Measurements from ENCODE around the gene PVALB.
"Not testable (repeated sequence)": the region's sequence is repeated elsewhere in the genome, so short reads cannot be mapped to it uniquely, and the experiment has no call there.

PVALB gene

DNA sequence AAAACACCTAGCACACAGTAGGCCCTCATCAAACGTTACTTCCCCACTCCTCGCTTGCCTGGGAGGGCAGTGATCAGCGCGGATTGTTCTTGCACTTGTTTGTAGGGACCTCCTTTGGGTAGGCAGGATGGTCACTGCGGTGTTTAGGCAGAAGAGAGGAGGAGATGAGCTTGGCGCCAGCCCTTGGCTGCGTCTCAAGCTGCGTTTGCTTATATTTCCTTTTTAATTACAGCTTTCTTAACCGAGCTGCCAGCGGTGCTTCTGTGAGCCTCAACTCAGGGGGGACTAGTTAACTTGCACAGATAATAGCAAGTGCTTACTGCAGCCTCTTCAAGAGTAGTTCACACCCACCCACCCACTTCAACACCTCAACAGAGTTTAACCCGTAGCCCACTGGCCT, 56.0 kb downstream of the PVALB start:
- H3K9me3 ChIP-seq (ENCODE audit: control insufficient read depth in 2 of 2, low read length in 2 of 2) = no peaks in the 10 kb centered on the region
- no peak overlapping the region for H3K9ac ChIP-seq (ENCODE audit: low read depth in 1 of 2, low read length in 2 of 2)
- H3K36me3 ChIP-seq (ENCODE audit: control insufficient read depth in 2 of 2, insufficient read depth in 2 of 2, low read length in 2 of 2) = peaks cover 3 to 8% of the 10 kb centered on the region in 2 donors
- no peak overlapping the region for H3K27ac ChIP-seq (ENCODE audit: low read depth in 2 of 2, low read length in 2 of 2)
- no peak overlapping the region for H3K4me3 ChIP-seq (ENCODE audit: low read length in 2 of 2)
- no peaks in the 10 kb centered on the region for H3K4me1 ChIP-seq (ENCODE audit: control insufficient read depth in 2 of 2, insufficient read depth in 2 of 2, low read length in 2 of 2)
- no peaks in the 10 kb centered on the region for H3K27me3 ChIP-seq (ENCODE audit: control insufficient read depth in 2 of 2, insufficient read depth in 2 of 2, low read length in 2 of 2)

DNA sequence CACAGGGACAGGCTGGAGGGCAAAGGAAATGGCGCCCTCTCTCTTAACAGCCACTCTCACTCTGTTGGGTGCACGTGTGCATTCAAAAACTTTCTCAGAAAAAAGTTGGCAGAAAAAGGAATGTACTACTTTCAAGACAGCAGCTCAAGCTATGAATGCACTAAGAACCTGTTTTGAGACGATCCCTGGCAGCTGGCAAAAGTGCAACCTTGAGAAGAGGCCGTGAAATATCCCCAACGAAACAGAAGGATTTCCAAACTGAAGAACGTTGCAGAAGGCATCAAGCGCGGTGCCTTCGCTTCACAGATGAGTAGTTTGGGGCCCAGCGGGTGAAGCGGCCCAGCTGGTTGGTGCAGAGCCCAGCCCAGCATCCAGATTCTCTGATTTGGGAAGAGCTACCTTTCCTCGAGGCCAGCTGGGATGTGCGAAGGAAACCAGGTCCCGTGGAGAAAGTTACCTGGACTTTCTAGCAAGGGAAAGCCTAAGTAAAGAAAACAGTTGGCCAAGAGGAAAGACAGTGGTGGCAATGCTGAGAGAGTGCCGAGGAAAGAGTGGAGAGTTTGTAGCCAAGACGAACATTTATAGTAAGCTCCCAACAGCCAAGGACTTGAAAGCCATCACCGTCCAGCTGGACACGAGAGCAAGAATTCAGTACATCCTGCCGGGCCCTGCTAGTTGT, 57.2 kb downstream of the PVALB start:
- no peak overlapping the region for H3K27ac ChIP-seq (ENCODE audit: low read depth in 2 of 2, low read length in 2 of 2)
- peaks cover 0 to 2% of the 10 kb centered on the region in 2 donors for H3K36me3 ChIP-seq (ENCODE audit: control insufficient read depth in 2 of 2, insufficient read depth in 2 of 2, low read length in 2 of 2)
- H3K9me3 ChIP-seq (ENCODE audit: control insufficient read depth in 2 of 2, low read length in 2 of 2) = no peaks in the 10 kb centered on the region
- H3K27me3 ChIP-seq (ENCODE audit: control insufficient read depth in 2 of 2, insufficient read depth in 2 of 2, low read length in 2 of 2) = peaks cover 0 to 2% of the 10 kb centered on the region in 2 donors
- no peak overlapping the region for H3K4me3 ChIP-seq (ENCODE audit: low read length in 2 of 2)
- H3K9ac ChIP-seq (ENCODE audit: low read depth in 1 of 2, low read length in 2 of 2) = no peak overlapping the region
- H3K4me1 ChIP-seq (ENCODE audit: control insufficient read depth in 2 of 2, insufficient read depth in 2 of 2, low read length in 2 of 2) = no peaks in the 10 kb centered on the region

DNA sequence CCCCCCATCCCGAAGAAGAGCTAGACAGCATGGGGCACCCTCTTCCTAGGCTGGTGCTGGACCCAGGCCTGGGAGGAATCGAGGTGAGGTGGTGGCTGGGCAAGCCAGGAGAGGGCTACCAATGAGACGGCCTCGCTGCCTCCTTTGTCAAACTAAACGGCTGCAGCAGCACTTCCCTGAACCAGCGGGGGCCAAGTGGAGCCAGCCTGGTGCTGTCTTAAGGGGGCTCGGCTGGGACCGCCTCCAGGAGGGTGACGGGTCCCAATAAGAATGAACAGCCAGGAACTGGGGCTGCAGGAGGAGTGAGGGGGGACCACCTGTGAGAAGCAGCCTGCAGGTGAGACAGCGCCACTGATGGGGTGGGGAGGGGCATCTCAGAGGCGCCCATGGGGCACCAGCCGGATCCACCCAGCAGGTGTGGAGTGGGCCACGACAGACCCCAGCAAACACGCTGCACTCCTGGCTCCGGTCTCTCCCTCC, 58.0 kb downstream of the PVALB start:
- Histone ChIP-seq H3K4me1 (ENCODE audit: control insufficient read depth in 2 of 2, insufficient read depth in 2 of 2, low read length in 2 of 2) (no peaks in the 10 kb centered on the region), H3K9ac (ENCODE audit: low read depth in 1 of 2, low read length in 2 of 2) (no peak overlapping the region), H3K27ac (ENCODE audit: low read depth in 2 of 2, low read length in 2 of 2) (no peak overlapping the region), H3K4me3 (ENCODE audit: low read length in 2 of 2) (no peak overlapping the region), H3K36me3 (ENCODE audit: control insufficient read depth in 2 of 2, insufficient read depth in 2 of 2, low read length in 2 of 2) (peaks cover 0 to 2% of the 10 kb centered on the region in 2 donors), H3K27me3 (ENCODE audit: control insufficient read depth in 2 of 2, insufficient read depth in 2 of 2, low read length in 2 of 2) (peaks cover 0 to 2% of the 10 kb centered on the region in 2 donors), H3K9me3 (ENCODE audit: control insufficient read depth in 2 of 2, low read length in 2 of 2) (no peaks in the 10 kb centered on the region)

DNA sequence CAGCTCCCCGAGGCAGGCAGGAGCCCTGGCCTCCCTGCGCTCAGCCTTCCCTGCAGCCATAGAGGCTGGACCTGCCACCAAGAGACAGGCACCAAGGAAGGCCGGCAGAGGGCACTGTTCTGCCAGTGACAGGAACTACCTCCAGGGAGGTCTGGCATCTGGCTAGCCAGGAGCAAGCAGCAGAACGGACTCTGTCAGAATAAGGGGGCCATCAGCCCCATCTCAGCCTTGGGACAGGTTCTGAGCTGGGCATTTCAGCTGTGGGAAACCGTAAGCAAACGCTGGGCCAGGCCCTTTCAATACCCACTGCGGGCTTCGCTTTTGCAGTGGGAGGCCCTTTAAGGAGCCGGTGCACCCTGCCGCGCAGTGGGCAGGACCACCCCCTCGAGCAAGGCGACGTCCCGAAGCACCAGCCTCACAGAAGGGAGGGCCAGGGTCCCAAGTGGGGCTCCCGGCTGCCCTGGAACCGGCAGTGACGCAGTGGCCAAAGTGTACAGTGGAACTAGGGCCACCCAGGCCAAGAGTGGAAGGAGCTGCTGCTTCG, 59.1 kb downstream of the PVALB start:
- H3K9me3 ChIP-seq (ENCODE audit: control insufficient read depth in 2 of 2, low read length in 2 of 2) = no peaks in the 10 kb centered on the region
- no peak overlapping the region for H3K9ac ChIP-seq (ENCODE audit: low read depth in 1 of 2, low read length in 2 of 2)
- no peaks in the 10 kb centered on the region for H3K4me1 ChIP-seq (ENCODE audit: control insufficient read depth in 2 of 2, insufficient read depth in 2 of 2, low read length in 2 of 2)
- peaks cover 0 to 7% of the 10 kb centered on the region in 2 donors for H3K27me3 ChIP-seq (ENCODE audit: control insufficient read depth in 2 of 2, insufficient read depth in 2 of 2, low read length in 2 of 2)
- no peak overlapping the region for H3K4me3 ChIP-seq (ENCODE audit: low read length in 2 of 2)
- peaks cover 0 to 2% of the 10 kb centered on the region in 2 donors for H3K36me3 ChIP-seq (ENCODE audit: control insufficient read depth in 2 of 2, insufficient read depth in 2 of 2, low read length in 2 of 2)
- H3K27ac ChIP-seq (ENCODE audit: low read depth in 2 of 2, low read length in 2 of 2) = no peak overlapping the region

DNA sequence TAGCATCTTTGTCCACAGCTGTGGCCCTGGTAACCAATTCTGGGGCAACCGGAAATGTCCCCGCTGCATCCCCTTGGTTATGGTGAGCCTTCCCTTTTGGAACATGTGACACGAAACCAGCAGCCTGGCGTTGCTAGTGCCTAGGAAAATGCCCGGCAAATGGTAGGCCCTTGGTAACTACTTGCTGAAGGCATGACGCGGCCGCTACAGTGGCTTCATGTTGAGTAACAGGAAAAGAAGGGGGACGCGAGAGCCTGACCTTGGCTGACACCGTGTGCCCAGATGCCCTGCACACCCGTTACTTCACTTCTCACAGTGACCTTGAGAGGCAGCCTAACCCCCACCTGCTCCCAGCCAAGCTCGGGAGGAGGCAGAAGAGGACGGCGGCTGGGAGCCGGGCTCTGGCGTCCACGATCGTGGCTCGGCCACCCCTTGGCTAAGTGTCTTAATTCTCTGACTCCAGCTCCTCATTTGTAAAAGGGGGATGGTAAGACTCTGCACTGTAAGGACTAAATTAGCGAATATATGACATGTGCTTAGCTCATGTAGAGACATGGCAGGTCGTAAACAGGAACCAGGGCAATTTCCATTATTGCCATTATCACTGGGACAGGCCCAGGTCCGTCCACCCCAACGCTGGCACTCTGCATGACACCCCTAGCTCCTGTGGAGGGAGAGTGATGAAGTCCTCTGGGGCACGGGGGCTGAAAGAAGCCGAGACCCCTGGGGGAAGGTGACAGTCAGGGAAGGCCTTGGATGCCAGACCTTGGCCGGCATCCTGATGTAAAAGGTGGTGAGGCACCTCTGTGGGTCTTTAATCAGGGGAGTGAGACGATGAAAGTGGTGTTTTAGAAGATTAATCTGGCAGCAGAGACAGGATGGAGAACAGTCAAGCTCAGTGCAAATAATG, 59.8 kb downstream of the PVALB start:
- H3K36me3 ChIP-seq (ENCODE audit: control insufficient read depth in 2 of 2, insufficient read depth in 2 of 2, low read length in 2 of 2) = no peaks in the 10 kb centered on the region
- peaks cover 3 to 7% of the 10 kb centered on the region in 2 donors for H3K27me3 ChIP-seq (ENCODE audit: control insufficient read depth in 2 of 2, insufficient read depth in 2 of 2, low read length in 2 of 2)
- no peaks in the 10 kb centered on the region for H3K4me1 ChIP-seq (ENCODE audit: control insufficient read depth in 2 of 2, insufficient read depth in 2 of 2, low read length in 2 of 2)
- no peak overlapping the region for H3K9ac ChIP-seq (ENCODE audit: low read depth in 1 of 2, low read length in 2 of 2)
- no peak overlapping the region for H3K27ac ChIP-seq (ENCODE audit: low read depth in 2 of 2, low read length in 2 of 2)
- no peak overlapping the region for H3K4me3 ChIP-seq (ENCODE audit: low read length in 2 of 2)
- H3K9me3 ChIP-seq (ENCODE audit: control insufficient read depth in 2 of 2, low read length in 2 of 2) = no peaks in the 10 kb centered on the region

DNA sequence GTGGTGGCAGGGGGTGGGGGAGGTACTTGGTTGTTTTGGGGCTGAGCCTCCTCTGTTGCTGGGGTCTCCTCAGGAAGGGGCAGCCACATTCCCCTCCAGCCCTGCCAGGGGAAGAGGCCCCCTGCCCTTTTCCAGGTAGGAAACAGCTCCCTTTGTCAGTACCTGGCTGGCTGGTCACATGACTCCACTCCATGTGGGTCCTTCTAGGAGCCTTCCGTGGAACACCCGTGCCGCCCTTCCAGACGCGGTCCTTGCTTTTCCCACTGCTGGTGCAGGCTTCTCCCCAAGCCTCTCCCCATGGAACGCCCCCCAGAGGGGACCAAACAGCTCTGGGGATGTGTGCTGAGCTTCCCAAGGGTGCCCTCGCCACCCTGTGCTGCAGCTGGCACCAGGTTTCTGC, 60.8 kb downstream of the PVALB start:
- H3K4me1 ChIP-seq (ENCODE audit: control insufficient read depth in 2 of 2, insufficient read depth in 2 of 2, low read length in 2 of 2) = no peaks in the 10 kb centered on the region
- H3K27me3 ChIP-seq (ENCODE audit: control insufficient read depth in 2 of 2, insufficient read depth in 2 of 2, low read length in 2 of 2) = peaks cover 3 to 7% of the 10 kb centered on the region in 2 donors
- H3K27ac ChIP-seq (ENCODE audit: low read depth in 2 of 2, low read length in 2 of 2) = no peak overlapping the region
- no peaks in the 10 kb centered on the region for H3K9me3 ChIP-seq (ENCODE audit: control insufficient read depth in 2 of 2, low read length in 2 of 2)
- H3K36me3 ChIP-seq (ENCODE audit: control insufficient read depth in 2 of 2, insufficient read depth in 2 of 2, low read length in 2 of 2) = no peaks in the 10 kb centered on the region
- H3K9ac ChIP-seq (ENCODE audit: low read depth in 1 of 2, low read length in 2 of 2) = no peak overlapping the region
- H3K4me3 ChIP-seq (ENCODE audit: low read length in 2 of 2) = no peak overlapping the region

DNA sequence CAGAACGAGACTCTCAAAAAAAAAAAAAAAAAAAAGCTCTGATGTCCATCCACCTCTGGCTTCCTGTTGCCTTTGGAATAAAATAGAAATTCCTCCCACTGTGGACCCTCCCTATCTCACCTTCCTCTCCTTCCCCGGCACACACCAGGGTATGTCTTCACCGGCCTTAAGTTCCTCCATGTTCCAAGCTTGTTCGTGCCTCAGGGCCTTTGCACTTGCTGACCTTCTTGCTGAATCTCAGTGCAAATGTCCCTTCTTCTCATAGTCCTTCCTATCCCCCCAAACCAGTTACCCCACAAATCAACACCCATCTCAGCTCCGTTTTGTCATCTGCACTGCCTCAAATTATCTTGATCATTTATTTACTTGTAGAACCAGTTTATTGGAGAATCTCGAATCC, 61.5 kb downstream of the PVALB start:
- Histone ChIP-seq H3K27ac (ENCODE audit: low read depth in 2 of 2, low read length in 2 of 2) (no peak overlapping the region), H3K9ac (ENCODE audit: low read depth in 1 of 2, low read length in 2 of 2) (no peak overlapping the region), H3K4me1 (ENCODE audit: control insufficient read depth in 2 of 2, insufficient read depth in 2 of 2, low read length in 2 of 2) (no peaks in the 10 kb centered on the region), H3K9me3 (ENCODE audit: control insufficient read depth in 2 of 2, low read length in 2 of 2) (no peaks in the 10 kb centered on the region), H3K4me3 (ENCODE audit: low read length in 2 of 2) (no peak overlapping the region), H3K36me3 (ENCODE audit: control insufficient read depth in 2 of 2, insufficient read depth in 2 of 2, low read length in 2 of 2) (no peaks in the 10 kb centered on the region), H3K27me3 (ENCODE audit: control insufficient read depth in 2 of 2, insufficient read depth in 2 of 2, low read length in 2 of 2) (peaks cover 3 to 7% of the 10 kb centered on the region in 2 donors)

DNA sequence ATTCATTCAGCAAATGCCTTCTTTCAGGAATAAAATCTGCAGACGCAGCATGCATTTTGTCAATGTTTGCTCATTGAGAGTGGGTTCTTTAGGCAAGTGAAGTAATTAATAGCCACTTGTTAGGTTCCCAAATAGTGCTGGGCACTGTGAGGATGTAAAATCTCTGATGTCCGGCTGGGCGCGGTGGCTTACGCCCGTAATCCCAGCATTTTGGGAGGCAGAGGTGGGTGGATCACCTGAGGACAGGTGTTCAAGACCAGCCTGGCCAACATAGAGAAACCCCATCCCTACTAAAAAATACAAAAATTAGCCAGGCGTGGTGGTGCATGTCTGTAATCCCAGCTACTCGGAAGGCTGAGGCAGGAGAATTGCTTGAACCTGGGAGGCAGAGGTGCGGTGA, 62.0 kb downstream of the PVALB start:
- H3K9ac ChIP-seq (ENCODE audit: low read depth in 1 of 2, low read length in 2 of 2); H3K27me3 ChIP-seq (ENCODE audit: control insufficient read depth in 2 of 2, insufficient read depth in 2 of 2, low read length in 2 of 2); H3K4me3 ChIP-seq (ENCODE audit: low read length in 2 of 2); H3K9me3 ChIP-seq (ENCODE audit: control insufficient read depth in 2 of 2, low read length in 2 of 2); H3K27ac ChIP-seq (ENCODE audit: low read depth in 2 of 2, low read length in 2 of 2); H3K4me1 ChIP-seq (ENCODE audit: control insufficient read depth in 2 of 2, insufficient read depth in 2 of 2, low read length in 2 of 2); H3K36me3 ChIP-seq (ENCODE audit: control insufficient read depth in 2 of 2, insufficient read depth in 2 of 2, low read length in 2 of 2): not testable (repeated sequence)

DNA sequence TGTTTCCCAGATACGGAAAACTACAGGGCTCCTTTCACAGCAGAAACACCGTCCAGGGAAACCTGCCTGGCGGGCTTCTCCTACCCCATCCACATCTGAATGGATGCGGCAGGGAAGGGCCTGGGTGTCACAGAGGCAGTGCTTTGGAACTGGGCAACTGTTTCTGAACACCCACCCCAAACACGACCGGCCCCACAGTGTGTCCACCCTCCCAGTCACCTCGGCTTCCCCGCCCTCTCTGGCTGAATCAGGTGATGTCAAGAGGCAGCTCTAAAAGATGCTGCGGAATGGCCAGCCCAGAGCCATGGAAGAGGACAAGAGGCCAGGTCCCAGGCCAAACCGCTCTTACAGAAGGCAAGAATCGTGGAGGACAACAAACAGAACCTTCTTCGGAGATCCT, 62.9 kb downstream of the PVALB start:
- H3K36me3 ChIP-seq (ENCODE audit: control insufficient read depth in 2 of 2, insufficient read depth in 2 of 2, low read length in 2 of 2) = no peaks in the 10 kb centered on the region
- H3K9me3 ChIP-seq (ENCODE audit: control insufficient read depth in 2 of 2, low read length in 2 of 2) = no peaks in the 10 kb centered on the region
- no peak overlapping the region for H3K9ac ChIP-seq (ENCODE audit: low read depth in 1 of 2, low read length in 2 of 2)
- H3K4me3 ChIP-seq (ENCODE audit: low read length in 2 of 2) = no peak overlapping the region
- H3K27ac ChIP-seq (ENCODE audit: low read depth in 2 of 2, low read length in 2 of 2) = no peak overlapping the region
- H3K27me3 ChIP-seq (ENCODE audit: control insufficient read depth in 2 of 2, insufficient read depth in 2 of 2, low read length in 2 of 2) = peaks cover 3 to 7% of the 10 kb centered on the region in 2 donors
- H3K4me1 ChIP-seq (ENCODE audit: control insufficient read depth in 2 of 2, insufficient read depth in 2 of 2, low read length in 2 of 2) = no peaks in the 10 kb centered on the region
